GM23338 (cell line): ENCODE measurements around the gene ANGPT4.

Source experiments
- CREB1 ChIP-seq: fragments of 250-450 bp; sonication (Bioruptor Pico); IDR thresholded peaks from 2 replicates; pipeline ENCODE4 v1.5.0; 2020; ENCODE audit warnings: low read depth, mild to moderate bottlenecking, moderate library complexity
- EZH2 ChIP-seq: fragments of 200-600 bp; sonication (generic); IDR thresholded peaks from one replicate; pipeline ENCODE4 v1.8.0; 2017; ENCODE audit warnings: antibody characterized with exemption, mild to moderate bottlenecking, low read depth; ENCODE audit not compliant: unreplicated experiment
- EZH2phosphoT487 ChIP-seq: fragments of 200-600 bp; sonication (generic); IDR thresholded peaks from one replicate; pipeline ENCODE4 v1.8.1; 2018; ENCODE audit warnings: antibody characterized with exemption; ENCODE audit not compliant: unreplicated experiment
- JUNB ChIP-seq: IDR thresholded peaks from one replicate; pipeline ENCODE4 v1.6.1; 2016; ENCODE audit warnings: antibody characterized with exemption; ENCODE audit not compliant: unreplicated experiment
- POLR2AphosphoS5 ChIP-seq: IDR thresholded peaks from 2 replicates; pipeline ENCODE4 v1.6.1; 2016; ENCODE audit warnings: antibody characterized with exemption, low read depth
- ZNF114 ChIP-seq: fragments of 250-450 bp; sonication (Bioruptor Pico); IDR thresholded peaks from 2 replicates; pipeline ENCODE4 v1.5.0; 2020; ENCODE audit warnings: mild to moderate bottlenecking, moderate library complexity
- TF ChIP-seq, protein P1 (sequence below), 2 experiments: fragments of 200-600 bp in 1 of 2; sonication (generic) in 1 of 2; conservative IDR thresholded peaks; 2 replicates each; pipeline versions ENCODE4 v1.5.1 to v1.6.1; 2016 to 2017; ENCODE audit warnings: antibody characterized with exemption in 2 of 2, low read depth in 2 of 2, mild to moderate bottlenecking in 2 of 2, moderate library complexity in 1 of 2
- TF ChIP-seq, protein P2 (sequence below): IDR thresholded peaks from one replicate; pipeline ENCODE4 v1.6.1; 2018; ENCODE audit warnings: antibody characterized with exemption; ENCODE audit not compliant: unreplicated experiment
- TF ChIP-seq, protein P3 (sequence below): IDR thresholded peaks from 2 replicates; pipeline ENCODE4 v1.6.1; 2016; ENCODE audit warnings: antibody characterized with exemption

DNA sequence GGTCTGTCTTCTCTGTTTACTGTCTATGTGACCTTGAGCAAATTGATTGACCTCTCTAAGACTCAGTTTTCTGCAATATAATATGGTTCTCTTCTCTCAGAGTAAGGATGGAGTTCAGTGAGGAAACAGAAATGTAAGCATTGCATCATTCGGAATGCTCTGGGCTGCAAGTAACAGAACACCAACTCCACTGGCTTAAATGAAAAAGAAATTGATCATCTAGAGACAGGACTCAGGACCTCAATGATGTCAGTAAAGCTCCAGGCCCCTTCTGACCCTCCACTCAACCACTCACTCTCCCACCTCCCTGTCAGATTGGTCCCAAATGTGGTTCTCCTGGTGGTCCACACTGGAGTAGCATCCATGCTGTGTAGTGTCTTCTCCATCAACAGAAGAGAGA is 50.7 kb downstream of the ANGPT4 start:
- TF ChIP-seq, protein P1, sequence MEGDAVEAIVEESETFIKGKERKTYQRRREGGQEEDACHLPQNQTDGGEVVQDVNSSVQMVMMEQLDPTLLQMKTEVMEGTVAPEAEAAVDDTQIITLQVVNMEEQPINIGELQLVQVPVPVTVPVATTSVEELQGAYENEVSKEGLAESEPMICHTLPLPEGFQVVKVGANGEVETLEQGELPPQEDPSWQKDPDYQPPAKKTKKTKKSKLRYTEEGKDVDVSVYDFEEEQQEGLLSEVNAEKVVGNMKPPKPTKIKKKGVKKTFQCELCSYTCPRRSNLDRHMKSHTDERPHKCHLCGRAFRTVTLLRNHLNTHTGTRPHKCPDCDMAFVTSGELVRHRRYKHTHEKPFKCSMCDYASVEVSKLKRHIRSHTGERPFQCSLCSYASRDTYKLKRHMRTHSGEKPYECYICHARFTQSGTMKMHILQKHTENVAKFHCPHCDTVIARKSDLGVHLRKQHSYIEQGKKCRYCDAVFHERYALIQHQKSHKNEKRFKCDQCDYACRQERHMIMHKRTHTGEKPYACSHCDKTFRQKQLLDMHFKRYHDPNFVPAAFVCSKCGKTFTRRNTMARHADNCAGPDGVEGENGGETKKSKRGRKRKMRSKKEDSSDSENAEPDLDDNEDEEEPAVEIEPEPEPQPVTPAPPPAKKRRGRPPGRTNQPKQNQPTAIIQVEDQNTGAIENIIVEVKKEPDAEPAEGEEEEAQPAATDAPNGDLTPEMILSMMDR (conservative IDR thresholded peaks at IDR 0.05; ENCODE audit: low read depth in 2 of 2), result no peak
- no peak for TF ChIP-seq POLR2AphosphoS5
- TF ChIP-seq EZH2phosphoT487, result no peak
- TF ChIP-seq EZH2, result no peak
- TF ChIP-seq, protein P2, sequence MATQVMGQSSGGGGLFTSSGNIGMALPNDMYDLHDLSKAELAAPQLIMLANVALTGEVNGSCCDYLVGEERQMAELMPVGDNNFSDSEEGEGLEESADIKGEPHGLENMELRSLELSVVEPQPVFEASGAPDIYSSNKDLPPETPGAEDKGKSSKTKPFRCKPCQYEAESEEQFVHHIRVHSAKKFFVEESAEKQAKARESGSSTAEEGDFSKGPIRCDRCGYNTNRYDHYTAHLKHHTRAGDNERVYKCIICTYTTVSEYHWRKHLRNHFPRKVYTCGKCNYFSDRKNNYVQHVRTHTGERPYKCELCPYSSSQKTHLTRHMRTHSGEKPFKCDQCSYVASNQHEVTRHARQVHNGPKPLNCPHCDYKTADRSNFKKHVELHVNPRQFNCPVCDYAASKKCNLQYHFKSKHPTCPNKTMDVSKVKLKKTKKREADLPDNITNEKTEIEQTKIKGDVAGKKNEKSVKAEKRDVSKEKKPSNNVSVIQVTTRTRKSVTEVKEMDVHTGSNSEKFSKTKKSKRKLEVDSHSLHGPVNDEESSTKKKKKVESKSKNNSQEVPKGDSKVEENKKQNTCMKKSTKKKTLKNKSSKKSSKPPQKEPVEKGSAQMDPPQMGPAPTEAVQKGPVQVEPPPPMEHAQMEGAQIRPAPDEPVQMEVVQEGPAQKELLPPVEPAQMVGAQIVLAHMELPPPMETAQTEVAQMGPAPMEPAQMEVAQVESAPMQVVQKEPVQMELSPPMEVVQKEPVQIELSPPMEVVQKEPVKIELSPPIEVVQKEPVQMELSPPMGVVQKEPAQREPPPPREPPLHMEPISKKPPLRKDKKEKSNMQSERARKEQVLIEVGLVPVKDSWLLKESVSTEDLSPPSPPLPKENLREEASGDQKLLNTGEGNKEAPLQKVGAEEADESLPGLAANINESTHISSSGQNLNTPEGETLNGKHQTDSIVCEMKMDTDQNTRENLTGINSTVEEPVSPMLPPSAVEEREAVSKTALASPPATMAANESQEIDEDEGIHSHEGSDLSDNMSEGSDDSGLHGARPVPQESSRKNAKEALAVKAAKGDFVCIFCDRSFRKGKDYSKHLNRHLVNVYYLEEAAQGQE, result no peak
- no peak for TF ChIP-seq JUNB
- TF ChIP-seq CREB1 (CRISPR knock-in tag), result no peak
- TF ChIP-seq, protein P3, sequence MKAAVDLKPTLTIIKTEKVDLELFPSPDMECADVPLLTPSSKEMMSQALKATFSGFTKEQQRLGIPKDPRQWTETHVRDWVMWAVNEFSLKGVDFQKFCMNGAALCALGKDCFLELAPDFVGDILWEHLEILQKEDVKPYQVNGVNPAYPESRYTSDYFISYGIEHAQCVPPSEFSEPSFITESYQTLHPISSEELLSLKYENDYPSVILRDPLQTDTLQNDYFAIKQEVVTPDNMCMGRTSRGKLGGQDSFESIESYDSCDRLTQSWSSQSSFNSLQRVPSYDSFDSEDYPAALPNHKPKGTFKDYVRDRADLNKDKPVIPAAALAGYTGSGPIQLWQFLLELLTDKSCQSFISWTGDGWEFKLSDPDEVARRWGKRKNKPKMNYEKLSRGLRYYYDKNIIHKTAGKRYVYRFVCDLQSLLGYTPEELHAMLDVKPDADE, result no peak
- no peak for TF ChIP-seq ZNF114 (CRISPR knock-in tag)
